Activated CD4-positive, CD25-positive, alpha-beta regulatory T cell treated with anti-CD3 and anti-CD28 coated beads, Interleukin-2, amount 50 U/mL, for 72 hours (primary cell): Measurements from ENCODE around the gene GASK1B.

Experiments used
- DNase-seq: peaks from one replicate; pipeline ENCODE4 v3.0.0; 2021

GASK1B gene

DNA sequence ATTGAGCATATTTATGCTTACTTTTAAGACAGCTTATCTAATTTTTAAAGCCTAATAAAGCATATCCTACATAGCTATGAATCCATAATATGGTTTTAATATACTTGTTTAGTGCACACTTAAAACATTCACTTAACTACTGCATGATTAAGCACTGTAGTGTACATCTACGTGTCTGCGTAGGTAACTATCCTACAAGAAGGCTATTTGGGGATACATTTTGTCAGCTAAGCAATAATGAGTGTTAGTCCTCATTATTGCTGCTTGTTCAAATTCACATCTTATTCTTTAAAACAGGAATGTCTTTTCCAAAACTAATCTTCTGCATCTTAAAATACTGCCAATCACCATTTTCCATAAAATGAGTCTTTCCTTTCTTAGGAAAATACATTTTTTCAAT lies 38.6 kb downstream of the GASK1B start:
- DNase-seq = no peak

GRCh38 chr4:158133551-158133950 lies 39.3 kb downstream of the GASK1B start:
- no peak for DNase-seq

DNA sequence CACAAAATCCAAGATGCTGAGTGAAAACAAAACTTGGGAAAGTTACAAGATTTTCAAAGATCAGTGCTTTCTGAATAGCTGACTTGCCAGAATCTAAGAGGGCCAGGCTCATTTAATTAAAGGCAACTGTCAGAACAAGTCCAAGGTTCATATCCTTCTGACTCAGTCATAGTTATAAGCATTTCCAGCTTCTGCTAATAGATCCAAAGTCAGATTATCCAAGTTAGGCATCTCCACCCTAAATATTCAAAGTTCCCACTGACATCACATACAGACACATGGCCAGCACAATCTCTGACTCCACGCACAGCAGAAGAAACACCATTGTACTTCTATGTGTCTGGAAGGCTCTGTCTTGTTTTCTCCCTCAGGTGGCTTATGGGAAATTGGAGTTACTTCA lies 41.8 kb downstream of the GASK1B start:
- DNase-seq = no peak

- no peak for DNase-seq
These were observed 42.6 kb downstream of the GASK1B start for GRCh38 chr4:158130204-158130603.

DNA sequence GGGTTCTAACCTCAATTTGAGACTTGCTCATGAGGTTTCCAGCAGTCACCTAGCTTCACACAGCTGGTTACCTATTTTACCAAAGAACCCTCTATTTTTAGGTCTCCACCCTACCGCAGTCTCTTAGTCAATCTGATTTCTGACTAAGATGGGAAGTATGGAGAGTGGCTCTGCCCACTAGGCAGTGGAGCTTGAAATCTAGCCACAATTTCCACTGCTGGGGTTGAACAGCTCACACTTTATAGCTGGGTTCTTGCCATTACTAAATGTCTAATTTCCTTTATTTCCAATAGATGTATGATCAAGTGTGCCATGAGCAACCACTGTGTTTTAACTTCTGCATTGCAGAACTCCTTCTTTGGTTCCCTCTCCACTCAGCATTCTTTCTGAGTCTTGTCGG lies 43.1 kb downstream of the GASK1B start:
- DNase-seq = no peak

DNA sequence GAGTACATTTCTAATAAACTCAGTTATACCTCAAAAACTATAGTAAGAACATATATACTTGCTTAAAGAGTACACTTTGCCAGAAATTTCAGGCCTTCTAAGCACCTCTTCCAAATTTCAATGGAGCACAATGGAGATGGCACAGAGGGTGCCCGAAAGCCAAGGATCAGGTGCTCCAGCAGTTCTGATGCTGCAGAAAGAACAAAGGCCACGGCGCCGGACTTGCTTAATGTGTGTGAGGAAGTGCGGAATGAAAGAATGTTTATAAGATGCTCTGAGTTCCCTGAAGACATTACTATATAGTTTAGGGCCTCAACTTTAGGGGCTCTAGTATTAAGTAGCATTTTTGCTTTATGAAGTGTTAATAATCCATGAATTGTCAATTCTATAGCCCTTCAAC lies 44.3 kb downstream of the GASK1B start:
- no peak for DNase-seq

DNA sequence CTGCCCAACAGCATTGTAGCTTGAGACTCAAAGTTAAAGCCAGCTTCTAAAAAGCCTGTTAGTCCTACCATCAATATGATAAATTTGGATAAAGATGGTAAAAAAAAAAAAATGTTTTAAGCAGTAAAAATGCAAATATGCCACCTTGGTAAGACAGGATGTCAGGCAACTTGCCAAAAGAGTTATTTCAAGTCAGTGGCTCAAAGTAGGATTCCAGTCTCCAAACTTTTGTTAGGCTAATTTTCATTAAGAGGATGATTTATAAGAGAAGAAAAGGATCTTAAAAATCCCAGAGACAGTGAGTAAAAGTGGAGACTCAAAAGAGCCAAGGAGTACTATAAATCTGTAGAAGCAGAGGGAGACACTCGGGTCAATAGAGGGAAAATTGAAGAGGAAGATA lies 47.5 kb downstream of the GASK1B start:
- no peak for DNase-seq
